ENCODE results near the gene NFRKB. TPM values are rescaled to one million over a fixed set of nuclear protein-coding genes. Genes with fewer than 3 reads are reported as not detected.
"Not testable (repeated sequence)": the region's sequence is repeated elsewhere in the genome, so short reads cannot be mapped to it uniquely, and the experiment has no call there.

Gene NFRKB
- polyA plus RNA-seq, 3 donors, result 8.4 to 9.6 (median 9.2) TPM

- no peak overlapping the region for H3K27ac ChIP-seq (ENCODE audit: low read depth, low read length)
- WGBS, 3 donors, result 91 to 94% (median 91%) methylated on average over 7 of the region's 7 CpGs
Observed at GRCh38 chr11:129910360-129910759, 15.0 kb upstream of the NFRKB start.

DNA sequence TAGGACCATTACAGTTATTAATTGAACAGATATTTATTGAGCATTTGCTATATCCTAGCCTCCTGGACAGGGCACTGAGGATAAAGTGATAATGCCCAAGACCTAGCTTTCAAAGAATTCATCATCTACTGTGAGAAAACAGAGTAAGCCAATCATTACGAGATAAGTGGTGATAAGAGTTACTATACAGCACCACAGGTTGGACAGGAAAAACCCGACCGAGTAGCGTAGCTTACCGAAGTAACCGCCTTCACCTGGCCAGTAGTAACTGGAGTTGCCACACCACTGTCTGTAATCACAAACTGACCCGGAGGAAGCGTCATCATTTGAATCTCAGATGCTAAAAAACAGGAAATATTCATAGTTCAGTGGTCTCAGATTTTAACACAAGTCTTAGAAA, 10.0 kb upstream of the NFRKB start:
- no peak overlapping the region for H3K27ac ChIP-seq (ENCODE audit: low read depth, low read length)
- WGBS, 3 donors, result 80 to 94% (median 92%) methylated on average over 8 of the region's 8 CpGs

- no peak overlapping the region for H3K27ac ChIP-seq (ENCODE audit: low read depth, low read length)
- WGBS, 3 donors, result 51 to 69% (median 52%) methylated on average over 9 of the region's 9 CpGs
Observed at GRCh38 chr11:129896062-129896461, 684 bp upstream of the NFRKB start.

GRCh38 chr11:129894278-129895125, 876 bp downstream of the NFRKB start:
- H3K27ac ChIP-seq (ENCODE audit: low read depth, low read length), result no peak overlapping the region
- 20 to 27% (median 24%) methylated on average over 13 of the region's 13 CpGs for WGBS, 3 donors

- 76 to 86% (median 77%) methylated on average over 5 of the region's 5 CpGs for WGBS, 3 donors
- no peak overlapping the region for H3K27ac ChIP-seq (ENCODE audit: low read depth, low read length)
Observed at GRCh38 chr11:129888451-129888850, 6.9 kb downstream of the NFRKB start.

DNA sequence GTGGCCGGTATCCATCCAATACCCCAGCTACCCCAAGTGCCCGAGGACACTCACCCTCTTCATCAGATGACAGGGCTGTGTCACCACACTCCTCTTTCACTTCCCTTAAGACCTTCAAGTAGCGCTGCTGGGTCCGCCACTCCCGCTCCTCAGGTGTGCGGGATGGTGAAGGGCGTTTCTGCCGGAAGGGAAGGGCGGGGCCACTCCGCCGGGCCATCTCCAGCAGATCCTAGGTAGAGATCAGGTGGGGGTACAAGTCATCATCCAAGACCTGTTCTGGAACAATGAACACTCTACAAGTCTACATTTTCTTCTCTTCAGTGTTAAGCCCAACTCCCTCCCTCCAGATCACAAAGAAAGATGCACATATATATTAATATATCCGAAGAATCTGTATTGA, 10.0 kb downstream of the NFRKB start:
- H3K27ac ChIP-seq (ENCODE audit: low read depth, low read length), result no peak overlapping the region
- 96 to 97% (median 97%) methylated on average over 12 of the region's 12 CpGs for WGBS, 3 donors

GRCh38 chr11:129884581-129884980, 10.8 kb downstream of the NFRKB start:
- H3K27ac ChIP-seq (ENCODE audit: low read depth, low read length), result no peak overlapping the region
- 94 to 97% (median 96%) methylated on average over 8 of the region's 8 CpGs for WGBS, 3 donors

DNA sequence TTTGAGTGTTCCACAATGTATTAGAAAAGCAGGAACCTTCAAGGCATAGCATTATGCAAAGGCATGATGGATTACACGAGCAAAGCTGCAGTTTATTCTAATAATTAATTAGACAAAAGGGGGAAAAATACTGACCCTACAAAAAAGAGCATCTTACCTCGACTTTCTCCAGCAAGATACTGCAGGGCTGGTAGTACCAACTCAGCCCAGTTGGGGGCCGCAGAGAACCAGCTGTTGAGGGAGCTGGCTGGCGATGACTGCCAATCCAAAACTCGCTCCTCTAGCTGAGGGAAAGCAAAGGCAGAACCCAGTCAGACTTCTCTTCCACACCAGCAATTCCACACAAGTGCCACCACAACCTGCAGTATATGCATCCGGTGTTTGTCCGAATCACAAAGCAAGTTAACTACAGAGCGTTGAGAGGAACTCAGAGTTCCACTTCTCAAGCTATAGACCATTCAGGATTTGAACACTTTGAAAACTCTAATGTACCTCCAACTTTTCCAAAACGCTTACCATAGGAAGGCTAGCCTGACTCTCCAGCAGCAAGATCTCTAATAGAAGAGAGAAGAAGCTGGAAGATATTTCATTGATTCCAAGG, 13.7 kb downstream of the NFRKB start:
- no peak overlapping the region for H3K27ac ChIP-seq (ENCODE audit: low read depth, low read length)
- 70 to 82% (median 74%) methylated on average over 9 of the region's 9 CpGs for WGBS, 3 donors

DNA sequence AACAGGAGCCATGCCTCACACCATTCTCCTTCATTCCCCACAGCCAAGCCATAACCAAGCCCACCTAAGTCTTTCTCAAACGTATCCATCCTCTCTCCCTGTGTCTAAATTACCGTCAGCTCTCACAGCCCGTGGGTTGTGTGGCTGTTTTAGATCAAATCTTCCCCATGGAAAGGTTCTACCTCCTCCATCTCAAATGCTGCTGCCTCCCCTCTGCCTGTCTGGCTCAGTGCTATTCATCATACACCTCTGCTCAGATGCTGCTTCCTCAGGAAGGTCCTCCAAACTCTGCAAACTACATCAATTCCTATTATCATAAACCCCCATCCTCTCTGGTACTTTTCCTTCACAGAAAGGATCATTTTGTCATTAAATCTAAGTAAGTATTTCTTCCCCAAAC, 15.1 kb downstream of the NFRKB start:
- no peak overlapping the region for H3K27ac ChIP-seq (ENCODE audit: low read depth, low read length)
- 89 to 92% (median 90%) methylated on average over 3 of the region's 3 CpGs for WGBS, 3 donors

DNA sequence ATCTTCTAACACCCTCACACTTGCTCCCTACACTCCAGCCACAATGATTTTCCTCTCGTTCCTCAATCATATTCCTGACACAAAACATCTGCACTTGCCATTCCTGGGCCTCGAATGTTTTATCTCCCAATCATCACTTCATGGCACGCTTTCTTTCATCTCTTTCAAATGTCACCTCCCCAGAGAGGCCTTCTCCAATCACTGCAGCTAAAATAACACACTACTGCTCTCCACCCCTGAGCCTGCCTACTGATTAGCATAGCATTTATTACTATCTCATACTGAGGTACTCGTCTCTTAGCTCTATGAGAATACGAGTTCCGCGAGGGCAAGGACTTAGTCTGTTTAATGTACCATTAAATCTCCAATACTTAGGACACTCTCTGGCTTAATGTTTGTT, 23.5 kb downstream of the NFRKB start:
- 89 to 91% (median 90%) methylated on average over 7 of the region's 7 CpGs for WGBS, 3 donors
- H3K27ac ChIP-seq (ENCODE audit: low read depth, low read length), result no peak overlapping the region

DNA sequence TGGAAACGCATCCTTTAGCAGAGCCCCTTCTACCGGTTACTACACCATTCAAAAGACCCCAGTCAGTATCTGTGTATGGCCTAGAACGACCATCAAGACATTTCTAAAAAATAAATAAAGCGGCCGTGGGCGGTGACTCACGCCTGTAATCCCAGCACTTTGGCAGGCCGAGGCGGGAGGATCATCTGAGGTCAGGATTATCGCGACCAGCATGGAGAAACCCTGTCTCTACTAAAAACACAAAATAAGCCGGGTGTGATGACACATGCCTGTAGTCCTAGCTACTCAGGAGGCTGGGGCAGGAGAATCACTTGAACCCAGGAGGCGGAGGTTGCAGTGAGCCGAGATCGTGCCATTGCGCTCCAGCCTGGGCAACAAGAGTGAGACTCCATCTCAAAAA, 26.8 kb downstream of the NFRKB start:
- not testable (repeated sequence) for H3K27ac ChIP-seq (ENCODE audit: low read depth, low read length)
- 89 to 90% (median 90%) methylated on average over 16 of the region's 16 CpGs for WGBS, 3 donors

DNA sequence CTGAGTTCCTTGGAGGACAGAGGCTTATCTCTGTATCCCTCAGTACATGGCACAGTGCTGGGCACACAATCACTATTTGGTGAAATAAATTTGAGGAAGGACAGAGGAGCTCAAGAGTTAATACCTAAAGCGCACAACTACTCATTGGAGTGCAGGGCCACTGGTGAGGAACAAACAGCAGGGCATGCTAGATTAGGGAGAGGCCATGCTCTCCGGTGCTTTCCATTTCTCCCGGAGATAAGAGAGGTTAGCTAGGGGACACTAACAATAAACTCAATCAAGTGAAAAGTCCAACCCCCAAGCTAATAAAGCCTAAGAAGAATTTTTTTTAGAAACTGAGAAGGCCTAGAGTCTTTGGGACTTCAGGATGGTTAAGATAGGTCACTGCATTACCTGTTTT, 29.1 kb downstream of the NFRKB start:
- 60 to 85% (median 79%) methylated on average over 3 of the region's 3 CpGs for WGBS, 3 donors
- no peak overlapping the region for H3K27ac ChIP-seq (ENCODE audit: low read depth, low read length)

DNA sequence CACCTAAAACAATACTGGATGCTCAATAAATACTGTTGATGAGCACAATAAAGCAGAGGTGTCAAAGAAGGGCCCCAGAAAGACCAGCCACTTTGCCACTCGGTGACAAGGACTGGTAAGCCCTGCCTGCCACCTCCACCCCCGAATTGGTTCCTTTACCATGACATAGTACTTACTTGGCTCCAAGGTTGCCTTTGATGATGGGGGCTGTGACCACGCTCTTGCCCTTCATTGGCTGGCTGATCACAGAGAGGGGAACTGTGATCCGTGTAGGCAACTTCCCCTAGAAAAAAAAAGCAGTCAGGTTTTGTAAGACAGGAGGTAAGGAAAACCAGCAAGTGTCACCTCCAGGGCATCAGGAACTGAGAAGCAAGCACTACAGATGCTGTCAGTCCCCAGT, 29.7 kb downstream of the NFRKB start:
- 76 to 90% (median 77%) methylated on average over 4 of the region's 4 CpGs for WGBS, 3 donors
- no peak overlapping the region for H3K27ac ChIP-seq (ENCODE audit: low read depth, low read length)

DNA sequence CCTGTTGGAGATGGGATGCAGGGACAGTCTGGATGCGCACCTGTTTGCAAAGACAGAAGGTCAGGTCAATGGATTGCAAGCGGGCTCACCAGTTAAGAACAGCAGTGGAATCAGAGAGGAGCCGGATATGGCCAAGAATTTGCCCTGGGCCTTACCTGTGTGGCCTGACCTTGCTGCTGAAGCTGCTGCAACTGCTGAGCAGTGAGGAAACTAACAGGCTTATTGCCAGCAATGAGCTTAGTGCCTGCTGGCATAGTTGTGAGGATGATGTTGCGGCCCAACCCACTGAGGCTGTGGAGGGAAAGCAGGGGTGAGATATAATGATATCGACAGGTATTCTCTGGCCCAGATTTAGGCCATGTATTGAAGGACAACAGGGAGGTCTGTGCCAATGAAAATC, 30.6 kb downstream of the NFRKB start:
- WGBS, 3 donors, result 91 to 98% (median 95%) methylated on average over 5 of the region's 5 CpGs
- H3K27ac ChIP-seq (ENCODE audit: low read depth, low read length), result no peak overlapping the region

GRCh38 chr11:129861702-129862522, 33.5 kb downstream of the NFRKB start:
- H3K27ac ChIP-seq (ENCODE audit: low read depth, low read length), result no peak overlapping the region
- WGBS, 3 donors, result 69 to 70% (median 69%) methylated on average over 16 of the region's 16 CpGs

- WGBS, 3 donors, result 85 to 90% (median 90%) methylated on average over 8 of the region's 8 CpGs
- H3K27ac ChIP-seq (ENCODE audit: low read depth, low read length), result no peak overlapping the region
Observed at GRCh38 chr11:129856036-129856435, 39.3 kb downstream of the NFRKB start.

- no peak overlapping the region for H3K27ac ChIP-seq (ENCODE audit: low read depth, low read length)
- WGBS, 3 donors, result 90 to 97% (median 90%) methylated on average over 11 of the region's 11 CpGs
Observed at GRCh38 chr11:129855086-129855485, 40.3 kb downstream of the NFRKB start.

- H3K27ac ChIP-seq (ENCODE audit: low read depth, low read length), result no peak overlapping the region
- WGBS, 3 donors, result 70 to 84% (median 82%) methylated on average over 7 of the region's 7 CpGs
Observed at GRCh38 chr11:129854232-129854805, 41.1 kb downstream of the NFRKB start.
